ENCODE results near the gene SLC17A8.
"Not testable (repeated sequence)": the region's sequence is repeated elsewhere in the genome, so short reads cannot be mapped to it uniquely, and the experiment has no call there.

Gene SLC17A8

DNA sequence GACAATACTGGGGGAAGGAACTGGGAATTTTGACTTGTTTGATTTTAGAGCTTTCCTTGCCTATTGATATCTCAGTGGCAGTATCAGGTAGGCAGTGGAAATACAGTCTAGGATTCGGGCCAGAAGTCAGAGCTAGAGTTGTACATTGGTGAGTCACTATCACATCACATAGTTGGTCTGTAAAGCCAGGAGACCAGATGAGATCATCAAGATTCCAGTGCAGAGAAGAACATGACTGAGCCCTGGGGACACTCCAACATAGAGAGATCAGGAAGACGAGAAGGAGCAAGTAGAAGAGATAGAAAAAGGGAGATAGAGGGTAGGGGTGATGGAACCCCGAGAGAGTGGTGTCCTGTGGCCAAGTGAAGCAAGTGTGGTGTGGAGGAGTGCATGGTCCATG lies 70.2 kb downstream of the SLC17A8 start:
- DNase-seq (ENCODE audit: low read depth), result peak; percentile 71

DNA sequence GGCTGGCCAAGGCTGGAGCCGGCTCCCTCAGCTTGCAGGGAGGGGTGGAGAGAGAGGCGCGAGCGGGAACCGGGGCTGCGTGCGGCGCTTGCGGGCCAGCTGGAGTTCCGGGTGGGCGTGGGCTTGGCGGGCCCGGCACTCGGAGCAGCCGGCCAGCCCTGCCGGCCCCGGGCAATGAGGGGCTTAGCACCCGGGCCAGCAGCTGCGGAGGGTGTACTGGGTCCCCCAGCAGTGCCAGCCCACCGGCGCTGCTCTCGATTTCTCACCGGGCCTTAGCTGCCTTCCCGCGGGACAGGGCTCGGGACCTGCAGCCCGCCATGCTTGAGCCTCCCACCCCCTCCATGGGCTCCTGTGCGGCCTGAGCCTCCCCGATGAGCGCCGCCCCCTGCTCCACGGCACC lies 73.4 kb downstream of the SLC17A8 start:
- DNase-seq (ENCODE audit: low read depth), result not testable (repeated sequence)

- no peak for DNase-seq (ENCODE audit: low read depth)
Observed at GRCh38 chr12:100433701-100434100, 76.8 kb downstream of the SLC17A8 start.

GRCh38 chr12:100434177-100434576 lies 77.3 kb downstream of the SLC17A8 start:
- DNase-seq (ENCODE audit: low read depth), result no peak

DNA sequence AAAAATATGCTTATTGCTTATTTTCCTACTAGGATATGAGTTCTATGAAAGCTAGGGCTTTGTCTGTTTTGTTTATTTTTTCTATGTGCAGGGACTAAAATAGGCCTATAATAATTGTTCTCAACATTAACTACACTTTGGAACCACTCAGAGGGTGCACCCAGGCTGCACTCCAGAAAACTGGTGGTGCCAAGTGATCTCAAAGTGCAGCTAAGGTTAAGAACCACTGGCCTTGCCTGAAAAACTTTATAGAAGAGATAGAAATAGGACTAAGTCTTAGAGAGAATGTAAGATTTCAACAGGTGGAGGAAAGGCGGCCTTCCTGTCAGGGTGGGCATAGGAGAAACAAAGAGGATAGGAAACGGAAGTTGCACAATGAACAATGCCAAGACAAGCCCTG lies 79.1 kb downstream of the SLC17A8 start:
- no peak for DNase-seq (ENCODE audit: low read depth)

DNA sequence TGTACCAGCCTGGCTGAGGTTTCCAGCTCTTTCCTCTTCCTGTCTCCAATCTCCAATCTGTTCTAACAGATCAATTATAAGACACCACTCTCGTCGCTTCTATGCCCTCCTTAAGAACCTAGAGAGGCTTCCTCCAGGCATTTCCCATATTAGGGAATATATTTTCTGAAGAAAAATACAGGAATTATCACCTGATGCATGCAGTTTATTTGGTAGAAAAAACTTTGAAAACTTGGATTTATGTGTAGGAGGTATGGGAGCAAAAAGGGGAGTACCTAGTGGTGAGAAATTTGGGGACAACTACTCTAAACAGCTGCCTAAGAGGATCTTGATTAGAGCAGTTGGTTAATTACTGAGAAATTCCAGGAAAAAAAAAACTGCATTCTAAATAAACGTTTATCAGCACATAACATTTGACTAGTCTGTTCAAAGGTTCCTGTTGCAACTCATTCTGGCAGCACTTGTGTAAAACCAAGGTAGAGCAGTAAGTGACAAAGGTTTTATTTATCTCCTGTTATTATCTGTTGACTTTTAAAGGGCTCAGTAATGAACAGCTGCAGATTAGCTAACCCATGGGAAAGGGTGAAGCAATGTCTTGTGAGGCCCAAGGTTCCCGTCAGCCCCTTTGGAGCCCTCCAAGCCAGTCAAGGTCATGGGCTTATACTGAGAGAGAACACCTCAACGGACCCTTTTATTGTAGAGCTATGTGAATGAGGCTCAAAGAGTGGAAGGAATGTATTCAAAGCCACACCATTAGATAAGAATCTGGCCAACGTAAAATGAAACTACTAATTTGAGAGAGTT lies 80.4 kb downstream of the SLC17A8 start:
- no peak for DNase-seq (ENCODE audit: low read depth)

DNA sequence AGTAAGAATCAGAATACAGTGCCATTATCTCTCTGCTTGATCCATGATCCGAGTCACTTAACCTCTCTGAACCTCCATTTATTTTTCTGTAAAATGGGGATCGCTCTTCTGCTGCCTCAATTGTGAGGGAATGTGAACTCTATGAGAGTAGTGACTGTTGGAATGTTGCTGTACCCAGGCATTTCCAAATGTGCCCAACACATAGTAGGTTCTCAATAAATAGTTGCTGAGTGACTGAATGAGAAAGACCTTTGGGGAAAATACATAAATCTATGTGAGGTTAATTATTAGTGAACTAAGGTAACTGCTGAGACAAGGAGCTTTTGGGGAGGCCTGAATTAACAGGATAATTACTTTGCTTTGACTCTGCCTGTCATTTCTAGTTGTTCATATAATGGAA lies 82.9 kb downstream of the SLC17A8 start:
- DNase-seq (ENCODE audit: low read depth), result no peak

DNA sequence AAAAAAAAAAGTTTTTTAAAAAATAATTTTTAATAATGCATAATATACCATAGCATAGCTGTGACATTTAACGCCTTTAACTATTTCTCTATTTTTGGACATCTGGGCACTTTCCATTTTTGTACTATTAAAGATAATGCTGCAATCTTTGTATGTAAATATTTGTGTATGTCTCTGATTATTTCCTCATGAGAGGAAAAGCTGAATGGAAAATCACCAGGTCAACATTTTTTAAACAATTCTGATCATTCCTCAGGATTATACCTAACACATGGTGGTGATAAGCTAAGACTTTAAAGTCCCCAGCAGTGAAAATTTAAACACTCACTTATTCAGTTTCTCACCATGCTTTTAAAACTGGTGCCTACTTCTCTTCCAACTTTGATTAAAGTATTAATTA lies 85.5 kb downstream of the SLC17A8 start:
- no peak for DNase-seq (ENCODE audit: low read depth)

DNA sequence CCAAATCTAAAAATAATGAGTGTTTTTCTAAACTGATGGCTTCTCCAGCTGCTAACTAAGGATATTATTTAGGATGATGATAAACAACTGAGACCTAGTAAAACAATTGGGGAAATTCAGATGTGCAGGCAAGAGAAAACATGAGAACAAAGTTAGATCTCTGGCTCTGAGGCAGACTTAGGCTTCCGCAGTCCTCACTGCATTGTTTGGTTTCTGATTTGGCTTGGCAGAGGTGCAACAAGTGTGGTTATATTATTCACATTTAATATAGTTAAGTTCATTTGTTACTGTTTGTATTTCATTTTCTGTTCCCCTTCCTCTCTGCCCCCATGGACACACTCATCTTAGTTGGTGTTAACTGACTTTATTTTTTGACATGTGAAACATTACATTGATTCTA lies 86.6 kb downstream of the SLC17A8 start:
- DNase-seq (ENCODE audit: low read depth), result no peak

DNA sequence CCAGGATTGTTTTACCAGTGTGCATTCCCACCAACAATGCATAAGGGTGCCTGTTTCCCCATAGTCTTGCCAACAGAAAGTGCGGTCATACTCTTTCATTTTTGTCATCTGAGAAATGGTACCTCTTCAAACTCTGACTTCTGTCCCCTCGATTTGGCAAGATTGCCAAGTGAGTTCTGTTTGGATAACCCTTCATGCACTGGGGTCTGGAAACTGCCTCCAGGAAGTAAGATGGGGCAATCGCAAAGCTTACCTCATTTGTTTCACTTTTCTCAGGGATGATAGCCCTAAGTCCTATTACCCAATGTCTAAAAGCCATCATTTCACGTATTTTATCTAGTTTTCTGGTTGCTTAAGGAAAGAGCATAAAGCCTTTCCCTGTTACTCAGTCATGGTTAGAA lies 88.2 kb downstream of the SLC17A8 start:
- no peak for DNase-seq (ENCODE audit: low read depth)

- DNase-seq (ENCODE audit: low read depth), result no peak
Observed at GRCh38 chr12:100447381-100447780, 90.5 kb downstream of the SLC17A8 start.

DNA sequence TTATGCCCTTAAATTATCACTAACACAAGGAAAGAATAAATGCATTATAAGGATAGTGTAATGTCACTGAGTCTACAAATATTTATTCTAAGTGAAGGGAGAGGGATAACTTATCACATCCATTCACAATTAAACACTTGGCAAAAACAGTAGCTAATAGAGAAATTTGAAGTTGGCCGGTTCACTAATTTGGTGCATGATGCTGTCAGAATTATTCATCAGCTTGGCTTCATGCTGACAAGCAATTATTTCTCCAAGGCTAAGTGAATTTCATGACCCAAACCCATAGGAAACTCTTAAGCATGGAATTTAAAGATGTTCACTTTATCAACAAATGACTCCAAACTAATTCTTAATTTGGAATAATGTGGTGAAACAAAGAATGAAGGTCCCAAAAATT lies 91.8 kb downstream of the SLC17A8 start:
- DNase-seq (ENCODE audit: low read depth), result no peak

- no peak for DNase-seq (ENCODE audit: low read depth)
Observed at GRCh38 chr12:100450735-100451134, 93.9 kb downstream of the SLC17A8 start.

GRCh38 chr12:100453951-100454350 lies 97.1 kb downstream of the SLC17A8 start:
- DNase-seq (ENCODE audit: low read depth), result no peak

DNA sequence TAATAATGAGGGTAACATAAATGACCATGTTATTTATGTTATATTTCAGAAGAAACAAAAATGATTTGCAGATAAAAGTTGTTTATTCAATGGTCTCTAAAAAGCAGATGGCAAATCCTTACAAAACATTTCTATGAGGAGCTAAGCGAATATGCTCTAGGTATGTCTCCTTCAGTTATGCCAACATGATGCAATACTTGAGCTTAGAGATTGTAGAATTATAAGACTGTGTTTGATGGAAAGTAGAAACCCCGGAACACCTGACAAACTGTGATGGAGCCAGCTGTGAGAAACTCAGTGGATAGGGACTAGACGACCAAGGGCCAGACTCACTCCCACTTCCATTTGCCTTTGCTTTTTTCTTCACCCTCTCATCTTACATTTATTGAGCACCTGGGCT lies 99.0 kb downstream of the SLC17A8 start:
- no peak for DNase-seq (ENCODE audit: low read depth)

- no peak for DNase-seq (ENCODE audit: low read depth)
Observed at GRCh38 chr12:100458191-100458590, 101.3 kb downstream of the SLC17A8 start.

- DNase-seq (ENCODE audit: low read depth), result no peak
Observed at GRCh38 chr12:100460702-100461101, 103.8 kb downstream of the SLC17A8 start.

GRCh38 chr12:100461330-100461973 lies 104.6 kb downstream of the SLC17A8 start:
- no peak for DNase-seq (ENCODE audit: low read depth)

- no peak for DNase-seq (ENCODE audit: low read depth)
Observed at GRCh38 chr12:100463661-100464060, 106.8 kb downstream of the SLC17A8 start.

DNA sequence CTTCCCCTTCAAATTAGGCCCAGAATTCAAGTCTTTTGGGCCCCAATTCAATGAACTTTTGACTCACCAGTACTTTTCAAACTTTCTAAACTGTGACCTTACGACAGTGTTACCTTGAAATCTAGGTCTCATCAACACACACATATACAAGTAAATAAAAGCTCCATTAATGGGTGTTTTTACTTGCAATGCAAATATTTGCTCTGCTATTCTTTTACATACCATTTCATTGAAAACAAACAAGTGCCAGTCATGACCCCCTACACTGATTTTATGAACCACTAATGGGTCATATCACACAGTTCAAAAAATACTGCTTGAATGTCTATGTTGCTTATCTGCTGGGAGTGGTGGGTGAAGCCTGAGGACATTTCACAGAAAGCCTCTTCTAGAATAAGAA lies 107.7 kb downstream of the SLC17A8 start:
- no peak for DNase-seq (ENCODE audit: low read depth)

GRCh38 chr12:100468126-100468525 lies 111.3 kb downstream of the SLC17A8 start:
- no peak for DNase-seq (ENCODE audit: low read depth)

Measured in HS-5 (cell line).